H1 (cell line): ENCODE data around the gene GALNT17. TPM values are rescaled to one million over a fixed set of nuclear protein-coding genes. Genes with fewer than 3 reads are reported as not detected.

ENCODE experiments used
- CTCF ChIA-PET: fragments of 300-600 bp; sonication (Branson Sonifier 250); formaldehyde crosslinking; loops from one replicate; lab custom pipeline; 2021; ENCODE audit not compliant: partially characterized antibody; lab: Charles Lee
- POLR2A ChIA-PET: fragments of 300-600 bp; sonication (Branson Sonifier 250); formaldehyde crosslinking; loops from one replicate; lab custom pipeline; 2021; ENCODE audit warnings: inconsistent platforms; ENCODE audit not compliant: partially characterized antibody; lab: Charles Lee
- DNase-seq, 2 experiments: peaks; one replicate each; pipeline versions ENCODE4 v3.0.0 to v3.0.0-alpha.2; 2010 to 2022; ENCODE audit warnings: low spot score in 2 of 2, low read depth in 1 of 2, mixed read lengths in 1 of 2
- FAIRE-seq: peaks from 2 replicates; lab custom pipeline; 2011; peaks lifted over from hg19 to GRCh38; lab: Jason Lieb, UNC
- H2AFZ ChIP-seq: 2 replicates; pipeline ENCODE4 v1.8.1; 2012; ENCODE audit warnings: low read length, inconsistent platforms
- H2AK5ac ChIP-seq: 2 replicates; pipeline ENCODE4 v1.6.1; 2013; ENCODE audit warnings: low read depth, low read length
- H2BK120ac ChIP-seq: replicated peaks from 2 replicates; pipeline ENCODE3; 2013; ENCODE audit warnings: low read depth, low read length, inconsistent platforms
- H2BK12ac ChIP-seq: 2 replicates; pipeline ENCODE4 v1.6.1; 2013; ENCODE audit warnings: low read depth, low read length
- H2BK15ac ChIP-seq: 2 replicates; pipeline ENCODE4 v1.6.1; 2013; ENCODE audit warnings: low read length
- H2BK20ac ChIP-seq: 2 replicates; pipeline ENCODE4 v1.6.1; 2013; ENCODE audit warnings: low read length
- H2BK5ac ChIP-seq: 2 replicates; pipeline ENCODE4 v1.6.1; 2013; ENCODE audit warnings: low read depth, low read length
- H3K14ac ChIP-seq: 2 replicates; pipeline ENCODE4 v1.6.1; 2013; ENCODE audit warnings: inconsistent platforms; ENCODE audit not compliant: insufficient read length
- H3K18ac ChIP-seq: 2 replicates; pipeline ENCODE4 v1.6.1; 2013; ENCODE audit warnings: low read length; ENCODE audit errors: extremely low read depth
- H3K23ac ChIP-seq: 2 replicates; pipeline ENCODE4 v1.6.1; 2013; ENCODE audit warnings: inconsistent platforms; ENCODE audit not compliant: insufficient read length
- H3K23me2 ChIP-seq: 2 replicates; pipeline ENCODE4 v1.6.1; 2013; ENCODE audit warnings: low read depth, low read length
- H3K27ac ChIP-seq: 2 replicates; pipeline ENCODE4 v1.6.1; 2011; ENCODE audit warnings: low read depth, low read length, inconsistent platforms
- H3K27me3 ChIP-seq, 4 experiments: replicated peaks in 1 of 4; 1 replicate in 1 of 4; 2 replicates in 3 of 4; pipeline versions ENCODE4 v1.6.1 to v1.8.1; 2011 to 2013; ENCODE audit warnings: low read length in 3 of 4, mild to moderate bottlenecking in 3 of 4, inconsistent platforms in 2 of 4, mixed read lengths in 2 of 4, moderate library complexity in 1 of 4; ENCODE audit not compliant: control insufficient read depth in 3 of 4, insufficient read depth in 3 of 4; ENCODE audit errors: extremely low read depth in 1 of 4
- H3K36me3 ChIP-seq, 4 experiments: 2 replicates each; pipeline versions ENCODE4 v1.6.1 to v1.8.1; 2011 to 2013; ENCODE audit warnings: mild to moderate bottlenecking in 4 of 4, low read length in 3 of 4, moderate library complexity in 2 of 4, control low read depth in 1 of 4, inconsistent platforms in 1 of 4; ENCODE audit not compliant: insufficient read depth in 4 of 4, control insufficient read depth in 2 of 4
- H3K4ac ChIP-seq: replicated peaks from 2 replicates; pipeline ENCODE3; 2013; ENCODE audit warnings: low read length, low read depth, mixed read lengths, inconsistent platforms; ENCODE audit not compliant: insufficient read length
- H3K4me1 ChIP-seq, 4 experiments: replicated peaks in 1 of 4; 1 replicate in 1 of 4; 2 replicates in 3 of 4; pipeline versions ENCODE4 v1.6.1 to v1.8.1; 2011 to 2013; ENCODE audit warnings: low read length in 3 of 4, inconsistent platforms in 2 of 4, mixed read lengths in 1 of 4; ENCODE audit not compliant: insufficient read depth in 4 of 4, control insufficient read depth in 3 of 4
- H3K4me2 ChIP-seq, 2 experiments: 2 replicates each; pipeline versions ENCODE4 v1.6.1 to v1.8.1; 2011 to 2013; ENCODE audit warnings: low read depth in 2 of 2, low read length in 2 of 2, control low read depth in 1 of 2, inconsistent platforms in 1 of 2, mild to moderate bottlenecking in 1 of 2; ENCODE audit not compliant: insufficient read depth in 1 of 2
- H3K4me3 ChIP-seq, 4 experiments: fragments of 200-600, 300-600 bp in 1 of 4; sonication (generic), shearing (Covaris generic), sonication (Bioruptor Twin) in 1 of 4; 2 replicates each; pipeline versions ENCODE4 v1.5.1 to v1.8.1; 2011 to 2016; ENCODE audit warnings: low read length in 4 of 4, low read depth in 3 of 4, control low read depth in 2 of 4, inconsistent platforms in 2 of 4, mild to moderate bottlenecking in 2 of 4, mixed read lengths in 1 of 4, moderate library complexity in 1 of 4; ENCODE audit not compliant: insufficient read depth in 2 of 4; ENCODE audit errors: extremely low read depth in 1 of 4
- H3K56ac ChIP-seq: replicated peaks from 2 replicates; pipeline ENCODE3; 2013; ENCODE audit warnings: low read depth, mild to moderate bottlenecking, mixed read lengths, low read length, inconsistent platforms; ENCODE audit not compliant: insufficient read length
- H3K79me1 ChIP-seq: 2 replicates; pipeline ENCODE4 v1.6.1; 2013; ENCODE audit warnings: low read depth, low read length, control low read depth
- H3K79me2 ChIP-seq, 2 experiments: 2 replicates each; pipeline versions ENCODE4 v1.6.1 to v1.8.1; 2012 to 2013; ENCODE audit warnings: low read length in 2 of 2, mild to moderate bottlenecking in 2 of 2, inconsistent platforms in 1 of 2; ENCODE audit not compliant: insufficient read depth in 2 of 2, control insufficient read depth in 1 of 2
- H3K9ac ChIP-seq, 4 experiments: replicated peaks in 1 of 4; 1 replicate in 1 of 4; 2 replicates in 3 of 4; pipeline versions ENCODE4 v1.6.1 to v1.8.1; 2011 to 2013; ENCODE audit warnings: low read depth in 3 of 4, low read length in 3 of 4, control low read depth in 2 of 4, mild to moderate bottlenecking in 2 of 4, moderate library complexity in 2 of 4, inconsistent platforms in 1 of 4; ENCODE audit errors: extremely low read depth in 1 of 4
- H3K9me3 ChIP-seq, 2 experiments: 2 replicates each; pipeline versions ENCODE4 v1.6.1 to v1.8.1; 2012 to 2013; ENCODE audit warnings: mild to moderate bottlenecking in 2 of 2, moderate library complexity in 2 of 2, control low read depth in 1 of 2, inconsistent platforms in 1 of 2, low read depth in 1 of 2, low read length in 1 of 2, mixed read lengths in 1 of 2; ENCODE audit not compliant: insufficient read depth in 2 of 2
- H4K20me1 ChIP-seq, 2 experiments: replicated peaks in 1 of 2; 2 replicates each; pipeline versions ENCODE3 to v1.8.1; 2011 to 2013; ENCODE audit warnings: inconsistent platforms in 2 of 2, low read length in 2 of 2, mild to moderate bottlenecking in 1 of 2; ENCODE audit not compliant: insufficient read depth in 2 of 2, control insufficient read depth in 1 of 2
- H4K5ac ChIP-seq: 2 replicates; pipeline ENCODE4 v1.6.1; 2013; ENCODE audit warnings: low read length, low read depth, mixed read lengths, inconsistent platforms; ENCODE audit not compliant: insufficient read length
- H4K8ac ChIP-seq: 2 replicates; pipeline ENCODE4 v1.8.0; 2013; ENCODE audit warnings: mild to moderate bottlenecking, moderate library complexity, low read length, inconsistent platforms; ENCODE audit not compliant: insufficient read depth; ENCODE audit errors: extremely low read depth
- H4K91ac ChIP-seq: replicated peaks from 2 replicates; pipeline ENCODE3; 2013; ENCODE audit warnings: low read length, mixed read lengths, inconsistent platforms; ENCODE audit not compliant: insufficient read length
- GABPA ChIP-seq: IDR thresholded peaks from 2 replicates; pipeline ENCODE4 v1.6.1; 2011; ENCODE audit warnings: mild to moderate bottlenecking, low read length, moderate library complexity, borderline replicate concordance; ENCODE audit not compliant: insufficient read depth
- GTF2F1 ChIP-seq: IDR thresholded peaks from 2 replicates; pipeline ENCODE4 v1.6.1; 2012; ENCODE audit warnings: low read depth, low read length, improper control_type of control experiment, borderline replicate concordance
- HDAC2 ChIP-seq, 2 experiments: fragments of 300-600 bp in 1 of 2; sonication (generic) in 1 of 2; IDR thresholded peaks; 2 replicates each; pipeline ENCODE4 v1.6.1; 2011 to 2012; ENCODE audit warnings: low read depth in 2 of 2, low read length in 2 of 2, mild to moderate bottlenecking in 2 of 2, moderate library complexity in 2 of 2, borderline replicate concordance in 1 of 2, inconsistent platforms in 1 of 2
- JUN ChIP-seq: IDR thresholded peaks from 2 replicates; pipeline ENCODE4 v1.6.1; 2011; ENCODE audit warnings: low read depth, mild to moderate bottlenecking, improper control_type of control experiment, low read length
- KDM1A ChIP-seq: fragments of 200-600, 300-600 bp; sonication (generic); IDR thresholded peaks from 2 replicates; pipeline ENCODE4 v1.7.1; 2016; ENCODE audit warnings: mild to moderate bottlenecking, low read length, borderline replicate concordance
- KDM4A ChIP-seq: IDR thresholded peaks from one replicate; pipeline ENCODE4 v1.7.1; 2012; ENCODE audit warnings: low read depth, mild to moderate bottlenecking, moderate library complexity, low read length, inconsistent platforms; ENCODE audit not compliant: severe bottlenecking
- NRF1 ChIP-seq: IDR thresholded peaks from 2 replicates; pipeline ENCODE4 v1.6.1; 2011; ENCODE audit warnings: mild to moderate bottlenecking, low read depth, low read length, improper control_type of control experiment
- RBBP5 ChIP-seq: IDR thresholded peaks from 2 replicates; pipeline ENCODE4 v1.7.1; 2012; ENCODE audit warnings: low read depth, mild to moderate bottlenecking, inconsistent platforms, low read length, moderate library complexity, borderline replicate concordance
- RFX5 ChIP-seq: IDR thresholded peaks from 2 replicates; pipeline ENCODE4 v1.6.1; 2011; ENCODE audit warnings: low read depth, low read length, improper control_type of control experiment, borderline replicate concordance
- SAP30 ChIP-seq: fragments of 300-600 bp; sonication (generic); IDR thresholded peaks from 2 replicates; pipeline ENCODE4 v1.7.1; 2012; ENCODE audit warnings: low read length, moderate library complexity, mild to moderate bottlenecking, inconsistent platforms; ENCODE audit not compliant: insufficient read depth, insufficient replicate concordance
- SP2 ChIP-seq: IDR thresholded peaks from 2 replicates; pipeline ENCODE4 v1.6.1; 2012; ENCODE audit warnings: mild to moderate bottlenecking, low read length, inconsistent platforms
- SRF ChIP-seq: IDR thresholded peaks from 2 replicates; pipeline ENCODE4 v1.6.1; 2011; ENCODE audit warnings: mild to moderate bottlenecking, low read depth, low read length, moderate library complexity
- polyA plus RNA-seq, 7 experiments: library from polyadenylated mRNA; depleted of rRNA in 3 of 7; stranded (reverse) in 5 of 7; unstranded in 2 of 7; fragments of >200 nt in 5 of 7; fragments of 200-250 nt in 2 of 7; gene quantifications; 1 replicate in 5 of 7; 2 replicates in 1 of 7; 4 replicates in 1 of 7; pipeline versions ENCODE4 v1.2.1 to v1.2.3, GENCODE V29; 2011 to 2013; ENCODE audit warnings: missing spikeins in 2 of 7, mixed read lengths in 2 of 7
- total RNA-seq: library from RNA; stranded (reverse); fragmentation: NEBNext Ultra II Directional; extraction: Animal tissue kit (Norgen Biotek cat#: 25700); gene quantifications from 2 replicates; pipeline ENCODE4 v1.2.1, GENCODE V29; 2021
- TF ChIP-seq, protein P1 (sequence below): IDR thresholded peaks from 2 replicates; pipeline ENCODE4 v1.6.1; 2012; ENCODE audit warnings: inconsistent platforms

Gene GALNT17
- total and polyA plus RNA-seq, 2 of the 8 experiments (the other 6 are each of a cell fraction or from before 2014, with no cell fraction given): 37.7 to 47.0 TPM

DNA sequence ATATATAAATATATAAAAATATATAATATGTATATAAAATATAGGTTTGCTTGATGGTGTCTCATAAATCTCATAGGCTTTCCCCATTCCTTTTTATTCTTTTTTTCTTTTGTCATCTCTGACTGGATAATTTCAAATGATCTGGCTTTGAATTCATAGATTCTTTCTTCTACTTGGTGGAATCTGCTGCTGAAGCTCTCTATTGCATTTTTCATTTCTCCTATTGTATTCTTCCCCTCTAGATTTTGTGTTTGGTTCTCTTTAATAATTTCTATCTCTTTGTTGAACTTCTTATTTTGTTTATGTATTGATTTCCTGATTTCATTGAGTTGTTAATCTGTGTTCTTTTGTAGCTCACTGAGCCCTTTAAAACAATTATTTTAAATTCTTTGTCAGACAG lies 629.4 kb downstream of the GALNT17 start:
- H3K27ac ChIP-seq: no peak overlapping the region
- H3K23ac ChIP-seq: no peak overlapping the region
- no peak overlapping the region for H2AFZ ChIP-seq
- no peak overlapping the region for H3K14ac ChIP-seq
- H3K4me1 ChIP-seq: no peaks in the 10 kb centered on the region
- H4K20me1 ChIP-seq: no peaks in the 10 kb centered on the region
- H3K56ac ChIP-seq: no peak overlapping the region
- no peaks in the 10 kb centered on the region for H3K36me3 ChIP-seq
- ChIA-PET CTCF (no interaction called here), POLR2A (no interaction called here)
- no peaks in the 10 kb centered on the region for H3K23me2 ChIP-seq
- H3K4ac ChIP-seq: no peak overlapping the region
- no peaks in the 10 kb centered on the region for H3K27me3 ChIP-seq
- H2BK120ac ChIP-seq: no peak overlapping the region
- no peak overlapping the region for H2BK12ac ChIP-seq
- no peak overlapping the region for H3K4me2 ChIP-seq
- no peak for TF ChIP-seq RBBP5
- no peak for TF ChIP-seq SAP30
- TF ChIP-seq HDAC2 (IDR thresholded peaks at IDR 0.05; ENCODE audit: borderline replicate concordance in 1 of 2, low read depth in 2 of 2, low read length in 2 of 2): no peak
- TF ChIP-seq SP2: no peak
- no peak for TF ChIP-seq GTF2F1
- no peak for TF ChIP-seq KDM4A
- TF ChIP-seq NRF1: no peak
- no peak for TF ChIP-seq JUN
- TF ChIP-seq, protein P1, sequence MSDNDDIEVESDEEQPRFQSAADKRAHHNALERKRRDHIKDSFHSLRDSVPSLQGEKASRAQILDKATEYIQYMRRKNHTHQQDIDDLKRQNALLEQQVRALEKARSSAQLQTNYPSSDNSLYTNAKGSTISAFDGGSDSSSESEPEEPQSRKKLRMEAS: no peak
- no peak for TF ChIP-seq SRF
- no peak for TF ChIP-seq RFX5
- no peak for TF ChIP-seq KDM1A
- no peak for TF ChIP-seq GABPA
- TF ChIP-seq, all 59 proteins: peak for 0
- Histone ChIP-seq H2BK20ac (no peak overlapping the region), H3K79me1 (no peaks in the 10 kb centered on the region), H4K8ac (no peak overlapping the region), H4K91ac (no peak overlapping the region), H3K18ac (no peak overlapping the region), H2BK15ac (no peak overlapping the region), H3K4me3 (no peak overlapping the region), H2BK5ac (no peak overlapping the region), H3K79me2 (no peaks in the 10 kb centered on the region), H3K9me3 (peaks cover 0 to 6% of the 10 kb centered on the region in 2 experiments; a peak in 1 of 4 replicates), H2AK5ac (no peak overlapping the region), H3K9ac (no peak overlapping the region), H4K5ac (no peak overlapping the region)
- DNase-seq (no peak), FAIRE-seq (no peak)
